ENCODE data around the gene MAP2K4.

Gene MAP2K4

DNA sequence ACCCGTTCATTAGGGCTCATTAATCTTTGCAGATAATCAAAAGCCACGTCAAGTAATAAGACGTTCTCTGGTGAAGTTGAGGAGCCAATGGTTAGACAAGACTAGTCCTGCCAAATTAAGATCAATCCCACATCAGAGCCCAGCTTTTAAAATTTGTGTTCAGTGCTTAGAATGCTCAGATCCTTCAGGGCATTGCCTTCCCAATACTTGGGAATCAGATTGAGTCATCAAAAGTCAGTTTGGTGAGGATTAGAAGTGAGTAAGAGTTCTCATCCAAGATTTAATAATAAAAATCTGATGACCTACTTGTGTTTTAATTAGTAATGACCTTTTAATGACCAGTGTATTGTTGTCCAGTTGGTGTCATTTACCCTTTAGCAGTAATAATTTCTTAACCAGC lies 19.8 kb downstream of the MAP2K4 start:
- no peak for FAIRE-seq

DNA sequence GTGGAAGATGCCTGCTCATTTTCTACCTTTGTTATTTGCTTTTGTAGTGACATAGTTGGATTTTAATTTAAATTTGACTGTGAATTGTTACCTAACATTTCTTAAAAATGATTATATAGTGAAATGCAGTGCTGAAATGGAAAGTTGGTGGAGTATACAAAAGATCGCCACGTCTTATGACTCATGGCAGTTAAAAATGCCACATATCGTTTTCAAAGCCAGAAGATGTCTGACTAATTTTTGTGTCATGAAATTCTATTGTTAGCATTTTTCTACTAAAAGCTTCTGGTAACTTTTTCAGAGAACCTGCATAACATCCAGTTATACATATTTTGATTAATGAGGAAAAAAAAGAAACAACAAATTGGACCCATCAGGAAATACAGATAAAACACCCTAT lies 20.6 kb downstream of the MAP2K4 start:
- no peak for FAIRE-seq

DNA sequence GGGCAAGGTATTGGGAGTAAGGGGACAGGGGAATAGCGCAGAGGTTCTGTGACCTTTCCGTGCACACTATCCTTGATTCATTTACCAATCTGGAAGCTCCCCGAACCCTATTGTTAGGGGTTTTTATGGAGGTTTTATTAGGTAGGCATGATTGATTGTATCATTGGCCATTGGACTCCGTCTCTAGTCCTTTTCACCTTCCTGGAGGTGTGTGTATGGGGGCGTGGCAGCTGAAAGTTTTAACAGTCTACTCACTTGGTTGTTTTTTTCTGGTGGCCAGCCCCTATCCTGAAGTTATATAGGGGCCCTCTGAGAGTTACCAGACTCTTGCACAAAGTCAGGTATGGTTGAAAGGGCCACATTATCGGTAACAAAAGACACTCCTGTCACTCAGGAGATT lies 23.0 kb downstream of the MAP2K4 start:
- no peak for FAIRE-seq

DNA sequence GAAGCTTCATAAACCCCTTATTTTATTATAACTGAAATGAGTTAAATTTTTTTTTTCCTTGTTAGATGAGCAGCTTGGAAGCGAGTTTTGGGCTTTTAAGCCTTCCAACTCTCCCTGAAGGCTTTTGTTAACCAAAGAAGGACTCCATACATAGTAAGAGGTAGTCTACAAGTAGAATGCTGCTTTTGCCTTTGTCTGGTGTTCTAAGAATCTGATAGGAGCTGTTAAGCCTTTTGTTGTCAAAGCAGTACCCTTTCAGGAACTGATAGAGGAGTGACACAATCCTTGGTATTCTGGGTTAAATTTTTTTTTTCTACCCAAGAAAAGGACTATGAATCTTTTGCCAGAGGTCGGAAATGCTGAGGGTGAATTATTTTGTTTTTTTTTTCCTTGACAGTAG lies 26.1 kb downstream of the MAP2K4 start:
- no peak for FAIRE-seq

DNA sequence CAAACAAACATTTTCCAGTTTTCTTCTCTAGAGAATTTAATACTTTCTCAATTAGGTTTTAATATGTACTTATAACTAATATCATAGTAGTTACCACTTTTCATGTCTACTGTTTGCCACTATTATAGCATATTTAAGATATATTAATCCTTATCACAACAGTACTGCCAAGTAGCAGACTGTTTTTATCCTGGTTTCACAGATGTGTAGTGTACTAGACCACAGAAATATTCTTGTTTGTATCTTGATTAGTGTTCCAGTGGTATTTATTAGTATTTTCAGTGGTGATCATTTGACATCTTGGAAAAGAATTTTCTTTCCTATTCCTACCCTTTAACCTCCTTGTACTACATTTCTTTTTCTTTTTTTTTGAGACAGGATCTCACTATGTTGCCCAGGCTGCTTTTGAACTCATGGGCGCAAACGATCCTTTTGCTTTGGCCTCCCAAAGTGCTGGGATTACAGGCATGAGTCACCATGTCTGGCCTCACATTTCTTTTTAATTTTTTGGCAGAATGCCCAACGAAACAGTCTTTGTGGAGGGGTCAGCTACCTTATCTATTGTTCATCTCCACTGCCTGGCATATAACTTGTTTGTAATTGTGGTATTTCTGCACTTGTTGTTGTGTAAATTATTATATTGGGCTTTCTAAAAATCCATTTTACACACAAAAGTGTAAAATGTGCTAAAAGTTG lies 27.2 kb downstream of the MAP2K4 start:
- no peak for FAIRE-seq

DNA sequence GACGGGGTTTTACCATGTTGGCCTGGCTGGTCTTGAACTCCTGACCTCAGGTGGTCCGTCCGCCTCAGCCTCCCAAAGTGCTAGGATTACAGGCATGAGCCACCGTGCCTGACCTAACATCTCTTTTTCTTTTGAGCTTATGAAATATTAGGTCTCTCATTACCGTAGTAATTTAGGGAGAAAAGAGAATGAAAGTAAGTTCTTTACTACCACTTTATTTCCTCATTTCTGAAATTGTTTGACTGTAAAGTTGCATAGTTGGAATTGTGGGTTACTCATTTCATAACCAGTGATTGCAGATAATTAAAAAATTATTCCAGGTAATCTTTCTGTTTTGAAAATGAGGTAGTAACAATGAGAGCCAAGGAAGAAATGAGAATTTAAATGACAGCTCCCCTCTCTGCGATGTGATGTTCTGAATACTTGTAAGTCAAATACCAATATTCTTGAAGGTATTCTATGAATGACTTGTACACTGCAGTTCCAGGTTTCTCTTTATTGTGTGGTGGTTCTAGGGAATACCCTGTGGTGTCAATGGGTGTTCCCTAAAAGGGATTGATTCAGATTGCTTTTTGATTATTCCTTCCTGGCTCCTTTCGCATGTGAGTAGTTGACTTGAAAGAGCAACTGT lies 28.3 kb downstream of the MAP2K4 start:
- FAIRE-seq = no peak

DNA sequence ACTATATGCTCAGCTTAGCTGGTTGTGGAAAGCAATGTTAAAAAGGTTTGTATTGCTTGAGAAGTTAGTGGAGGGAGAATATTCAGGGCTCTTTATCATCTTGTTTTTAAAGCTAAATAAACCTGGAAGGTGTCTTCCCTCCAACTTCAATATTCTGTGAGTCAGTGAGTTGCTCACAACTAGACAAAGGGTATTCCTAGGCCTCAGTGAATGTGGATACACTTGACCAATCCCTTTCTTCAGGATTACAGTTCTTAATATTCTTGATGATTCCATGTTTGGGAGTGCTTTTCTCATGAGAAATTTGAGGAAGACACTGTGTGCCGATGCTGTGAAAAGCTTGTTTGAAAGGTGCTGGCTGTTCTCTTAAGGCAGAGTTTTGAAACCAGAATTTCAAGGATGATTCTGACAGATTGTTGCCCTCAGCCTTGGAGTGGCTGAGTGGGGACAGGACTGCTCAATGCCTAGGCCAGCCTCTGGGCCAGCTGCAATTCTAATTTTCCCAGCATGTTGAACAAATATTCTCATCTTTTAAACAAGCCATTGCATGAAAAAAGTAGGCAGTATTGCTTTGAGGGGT lies 30.1 kb downstream of the MAP2K4 start:
- no peak for FAIRE-seq

DNA sequence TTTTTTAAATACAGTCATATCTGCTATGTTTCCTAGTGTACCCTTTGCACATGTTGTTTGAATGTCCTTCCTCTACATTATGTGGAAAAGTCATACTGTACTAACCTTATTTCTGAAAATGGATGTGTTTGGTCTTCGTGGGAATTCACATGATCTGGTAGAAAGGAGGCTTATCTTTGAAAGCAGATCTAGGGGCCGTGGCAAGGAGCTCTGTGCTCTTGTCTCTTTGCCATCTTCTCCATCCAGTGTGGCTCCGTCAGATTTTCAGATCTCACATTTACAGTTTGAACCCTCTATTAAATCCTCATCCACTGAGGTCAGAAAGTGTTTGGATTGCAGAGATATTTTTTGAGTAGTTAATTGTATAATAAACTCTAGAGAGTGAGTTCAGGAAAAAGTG lies 32.9 kb downstream of the MAP2K4 start:
- no peak for FAIRE-seq

DNA sequence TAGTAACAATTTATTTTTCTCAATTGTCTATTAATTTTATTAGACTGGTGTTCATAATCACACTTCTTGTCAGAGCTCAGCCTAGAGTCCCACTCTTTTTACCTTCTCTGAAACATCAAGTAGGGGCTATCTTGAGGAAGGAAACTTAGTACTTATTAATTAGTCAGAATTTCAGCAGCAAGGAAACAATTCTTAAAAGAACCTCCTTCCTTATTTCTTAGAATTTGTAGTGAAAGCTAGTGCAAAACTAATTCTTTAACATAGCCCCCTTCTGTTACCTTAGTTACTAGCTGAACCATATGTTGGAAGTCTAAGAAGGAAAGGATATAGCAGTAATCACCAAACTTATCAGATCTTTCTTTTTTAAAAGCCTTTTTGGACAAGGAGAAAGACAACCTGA lies 35.2 kb downstream of the MAP2K4 start:
- no peak for FAIRE-seq

DNA sequence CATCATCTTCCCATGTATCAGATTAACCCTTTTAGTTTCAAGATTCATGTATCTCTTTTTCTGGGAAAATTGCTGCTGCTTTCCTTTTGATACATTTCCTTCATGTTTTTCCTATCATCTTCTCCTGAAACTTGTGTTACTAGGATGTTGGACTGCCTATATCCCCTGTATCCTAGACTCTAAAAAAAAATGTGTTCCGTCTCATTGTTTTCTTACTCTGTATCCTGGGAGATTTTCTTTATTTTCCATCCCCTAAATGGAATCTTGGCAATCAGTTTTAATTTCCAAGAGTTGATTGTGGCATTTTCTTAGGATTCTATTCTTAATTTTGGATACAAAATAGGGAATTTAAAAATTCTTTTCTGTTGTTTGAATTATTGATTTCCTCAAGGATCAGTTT lies 36.8 kb downstream of the MAP2K4 start:
- FAIRE-seq = no peak

DNA sequence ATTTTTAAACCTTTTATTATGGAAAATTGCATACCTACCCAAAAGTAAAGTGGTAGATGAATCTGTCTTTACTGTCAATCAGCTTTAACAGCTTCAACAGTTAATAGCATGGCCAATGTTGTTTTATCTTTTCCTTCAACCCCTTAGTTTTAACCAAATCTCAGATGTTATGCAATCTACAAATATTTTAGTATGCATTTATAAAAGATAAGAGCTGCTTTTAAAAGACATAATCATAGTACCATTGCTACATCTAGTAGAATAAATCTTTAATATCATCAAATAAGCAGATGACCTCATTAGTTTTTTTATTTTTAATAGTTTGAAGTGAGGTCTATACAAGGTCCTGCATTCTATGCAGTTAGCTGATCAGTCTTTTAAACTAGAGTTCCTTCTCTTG lies 37.9 kb downstream of the MAP2K4 start:
- FAIRE-seq = no peak

DNA sequence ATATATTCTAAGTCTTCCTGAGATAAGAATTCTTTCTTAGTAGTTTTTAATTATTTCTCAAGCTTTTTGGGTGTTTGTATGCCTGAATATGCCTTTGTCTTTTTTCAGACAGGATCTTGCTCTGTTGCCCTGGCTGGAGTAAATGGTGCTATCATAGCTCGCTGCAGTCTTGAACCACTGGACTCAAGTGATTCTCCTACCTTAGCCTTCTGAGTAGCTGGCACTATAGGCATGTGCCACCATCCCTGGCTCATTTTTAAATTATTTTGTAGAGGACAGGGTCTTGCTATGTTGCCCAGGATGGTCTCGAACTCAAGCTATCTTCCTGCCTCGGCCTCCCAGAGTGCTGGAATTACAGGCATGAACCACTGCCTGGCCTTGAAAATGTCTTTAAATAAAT lies 41.6 kb downstream of the MAP2K4 start:
- no peak for FAIRE-seq

DNA sequence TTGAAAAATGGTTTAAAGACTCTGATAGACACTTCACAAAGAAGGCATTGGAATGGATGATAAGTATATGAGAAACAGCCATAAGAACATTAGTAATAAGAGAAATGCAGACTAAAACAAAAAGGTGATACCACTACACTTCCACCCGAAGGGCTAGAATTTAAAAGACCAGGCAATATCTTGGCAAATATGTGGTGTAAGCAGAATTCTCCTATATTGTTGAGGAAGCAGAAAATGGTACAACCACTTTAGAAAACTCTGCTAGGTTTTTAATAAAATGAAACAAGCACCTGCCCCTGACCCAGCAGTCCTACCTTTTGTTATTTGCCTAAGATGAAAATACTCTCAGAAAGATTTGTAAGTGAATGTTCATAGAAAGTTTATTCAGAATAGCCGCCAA lies 43.7 kb downstream of the MAP2K4 start:
- no peak for FAIRE-seq

DNA sequence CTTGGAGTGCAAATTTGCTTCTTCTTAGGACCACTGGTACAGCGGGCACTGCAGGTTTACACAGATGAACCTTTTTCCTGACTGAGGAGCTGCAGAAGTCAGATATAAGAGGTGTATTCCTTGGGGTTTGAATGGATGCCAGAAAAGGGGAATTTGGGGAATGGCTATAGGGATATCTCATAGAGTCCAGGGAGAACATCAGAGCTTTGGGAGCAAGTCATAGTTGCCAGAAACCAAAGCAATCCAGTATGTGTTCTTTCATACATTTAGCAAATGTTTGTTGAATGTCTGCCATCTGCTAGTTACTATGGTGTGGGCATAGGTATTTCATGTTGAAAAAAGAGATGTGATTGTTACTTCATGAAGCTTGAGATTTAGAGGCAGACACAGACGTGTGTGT lies 46.8 kb downstream of the MAP2K4 start:
- FAIRE-seq = no peak

DNA sequence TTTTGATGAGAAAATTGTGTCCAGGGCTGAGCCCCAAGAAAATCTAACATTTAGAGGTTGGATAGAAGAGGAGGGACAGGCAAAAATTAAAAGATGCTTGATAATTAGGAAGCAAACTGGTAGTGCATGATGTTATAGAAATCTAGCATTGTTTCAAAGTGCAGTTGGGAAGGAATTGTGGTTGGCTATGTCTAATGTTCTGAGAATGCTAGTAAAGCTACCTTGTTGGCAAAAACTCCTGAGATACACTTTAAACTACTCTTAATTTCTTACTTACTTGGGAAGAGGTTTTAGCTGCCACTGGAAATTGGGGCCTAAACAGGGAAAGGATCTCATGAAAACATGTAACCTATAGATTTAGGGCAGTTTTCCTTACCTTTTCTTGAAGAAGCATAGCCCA lies 48.3 kb downstream of the MAP2K4 start:
- FAIRE-seq = no peak

DNA sequence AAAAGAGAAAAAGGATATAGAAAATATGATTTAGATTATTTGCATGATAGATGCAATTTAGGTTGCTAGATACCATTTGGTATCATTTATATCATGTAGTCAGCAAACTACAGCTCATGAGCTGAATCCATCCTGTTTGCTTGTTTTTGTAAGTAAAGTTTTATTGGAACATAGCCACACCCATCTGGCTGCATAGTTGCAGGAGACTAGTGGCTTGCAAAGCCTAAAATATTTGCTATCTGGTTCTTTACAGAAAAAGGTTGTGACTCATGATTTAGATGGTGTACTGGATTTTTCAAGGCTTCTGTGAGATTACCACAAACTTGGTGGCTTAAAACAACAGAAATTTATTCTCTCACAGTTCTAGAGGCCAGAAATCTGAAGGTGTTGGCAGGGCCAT lies 49.9 kb downstream of the MAP2K4 start:
- FAIRE-seq = no peak

DNA sequence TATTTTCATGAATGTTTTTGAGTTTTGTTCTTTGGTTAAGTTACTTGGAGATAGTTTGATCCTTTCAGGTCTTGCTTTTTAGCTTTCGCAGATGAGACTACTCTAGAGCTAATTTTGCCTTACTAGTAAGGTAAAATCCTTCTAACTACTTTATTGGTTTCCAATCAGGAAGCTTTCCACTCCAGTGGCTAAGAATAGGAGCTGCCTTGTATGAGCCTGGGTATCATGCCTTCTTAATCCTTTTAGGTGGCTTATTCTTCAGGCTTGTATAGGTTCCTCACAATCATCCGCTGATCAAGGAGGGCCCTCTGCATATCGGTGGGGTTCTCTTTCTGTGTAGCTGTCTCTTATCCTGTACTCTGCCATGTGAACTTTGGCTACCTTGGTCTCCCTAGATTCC lies 53.7 kb downstream of the MAP2K4 start:
- FAIRE-seq = no peak

DNA sequence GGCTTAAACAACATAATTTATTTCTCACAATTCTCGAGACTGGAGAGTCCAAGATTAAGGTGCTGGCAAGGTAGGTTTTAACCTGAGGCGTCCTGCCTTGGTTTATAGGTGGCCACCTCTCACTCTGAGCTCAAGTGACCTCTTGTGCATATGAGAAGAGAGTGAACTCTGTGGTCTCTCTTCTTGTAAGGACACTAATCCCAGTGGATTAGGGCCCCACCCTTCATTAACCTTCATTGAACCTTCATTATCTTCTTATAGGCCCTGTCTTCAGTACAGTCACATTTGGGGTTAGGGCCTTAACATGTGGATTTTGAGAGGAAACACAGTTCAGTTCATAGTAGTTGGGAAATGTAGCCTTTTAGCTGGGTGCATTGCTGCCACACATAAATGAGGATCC lies 57.1 kb downstream of the MAP2K4 start:
- FAIRE-seq = no peak

DNA sequence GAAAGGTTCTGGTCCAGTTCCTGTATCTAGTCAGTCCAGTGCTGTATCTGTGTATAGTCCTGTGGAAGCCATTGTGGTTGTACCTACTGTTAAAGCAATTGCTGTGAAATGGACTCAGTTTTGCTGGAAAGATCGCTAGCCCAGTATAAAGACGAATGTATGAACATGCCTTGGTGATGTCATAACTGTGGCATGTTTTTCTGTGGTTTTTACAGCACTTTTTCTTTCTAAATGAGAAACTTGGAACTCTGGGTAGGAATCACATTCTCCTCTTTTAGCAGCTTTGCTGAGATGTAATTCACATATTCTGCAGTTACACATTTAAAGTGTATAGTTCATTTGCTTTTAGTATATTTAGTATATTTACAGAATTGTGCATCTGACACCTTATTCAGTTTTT lies 58.1 kb downstream of the MAP2K4 start:
- FAIRE-seq = no peak

DNA sequence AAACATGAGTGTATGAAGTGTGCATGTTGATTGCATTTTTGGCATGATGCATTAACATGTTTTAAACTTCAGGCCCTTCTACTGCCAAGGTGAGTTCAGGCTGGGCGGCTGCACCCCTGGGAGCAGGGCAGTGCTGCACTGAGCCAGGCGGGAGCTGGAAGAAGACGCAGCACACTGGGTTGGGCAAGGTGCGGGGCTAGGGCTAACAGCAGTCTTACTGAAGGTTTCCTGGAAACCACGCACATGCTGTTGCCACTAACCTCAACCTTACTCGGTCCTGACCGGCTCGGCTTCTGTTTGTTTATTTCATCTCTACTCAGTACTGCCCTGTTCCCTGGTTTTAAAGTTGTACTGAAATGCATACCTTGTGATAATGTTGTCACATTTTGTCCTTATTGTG lies 61.0 kb downstream of the MAP2K4 start:
- no peak for FAIRE-seq

DNA sequence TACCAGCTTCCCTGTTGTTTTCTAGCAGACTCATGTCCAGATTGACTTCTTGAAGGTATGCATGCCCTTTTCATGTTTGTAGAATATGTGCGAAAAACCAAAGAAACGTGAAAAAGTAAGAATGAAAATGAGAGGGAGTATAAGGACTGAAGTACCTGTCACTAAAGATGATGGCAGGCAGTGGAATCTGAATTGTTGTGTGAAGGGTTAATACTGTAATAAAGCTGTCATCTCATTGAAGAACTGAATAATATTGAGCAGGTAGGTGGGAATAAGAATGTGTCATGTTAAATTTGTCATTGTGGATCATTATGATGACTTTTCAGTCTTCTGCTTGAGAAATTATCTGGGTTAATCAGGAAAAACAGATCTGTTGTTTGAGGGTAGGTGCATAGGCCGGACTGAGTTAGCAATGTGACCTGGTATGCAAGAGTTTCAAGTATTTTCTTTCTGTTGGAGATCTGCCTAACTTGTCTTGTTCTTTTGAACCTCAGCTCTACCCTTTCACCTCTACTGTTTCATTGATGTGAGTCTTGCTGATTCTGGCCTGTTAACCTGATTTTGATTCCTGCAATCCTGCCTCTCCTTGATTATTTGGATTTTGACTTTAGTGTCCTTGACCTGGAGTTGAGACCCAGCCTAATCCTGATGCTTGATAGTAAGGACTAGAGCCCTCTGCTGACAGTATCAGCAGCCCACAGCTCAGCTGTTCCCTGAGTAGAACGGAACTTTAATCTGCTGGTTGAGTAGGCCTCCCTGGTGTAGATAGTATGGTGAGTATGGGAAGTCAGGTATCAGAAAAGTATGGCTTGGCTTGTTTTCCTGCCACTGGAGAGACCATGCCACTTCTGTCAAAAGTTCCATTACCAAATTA lies 64.6 kb downstream of the MAP2K4 start:
- FAIRE-seq = no peak

DNA sequence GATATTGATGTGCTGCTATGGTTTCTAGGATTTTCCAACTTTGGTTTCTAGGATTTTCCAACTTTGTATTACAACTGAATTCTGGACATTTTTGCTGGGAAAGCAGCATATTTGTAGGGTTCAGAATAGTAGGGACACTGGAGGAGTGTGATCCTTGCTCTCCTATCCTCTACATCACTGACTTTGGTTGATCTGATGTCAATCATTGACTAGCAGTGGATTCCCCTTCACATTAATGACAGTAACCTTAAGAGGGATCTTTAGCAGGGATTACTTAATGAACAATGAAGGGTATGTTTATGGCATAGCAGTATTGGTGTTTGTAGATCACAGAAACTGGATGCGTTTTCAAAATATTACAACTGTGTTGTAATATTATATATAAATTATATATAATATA lies 67.4 kb downstream of the MAP2K4 start:
- FAIRE-seq = no peak

DNA sequence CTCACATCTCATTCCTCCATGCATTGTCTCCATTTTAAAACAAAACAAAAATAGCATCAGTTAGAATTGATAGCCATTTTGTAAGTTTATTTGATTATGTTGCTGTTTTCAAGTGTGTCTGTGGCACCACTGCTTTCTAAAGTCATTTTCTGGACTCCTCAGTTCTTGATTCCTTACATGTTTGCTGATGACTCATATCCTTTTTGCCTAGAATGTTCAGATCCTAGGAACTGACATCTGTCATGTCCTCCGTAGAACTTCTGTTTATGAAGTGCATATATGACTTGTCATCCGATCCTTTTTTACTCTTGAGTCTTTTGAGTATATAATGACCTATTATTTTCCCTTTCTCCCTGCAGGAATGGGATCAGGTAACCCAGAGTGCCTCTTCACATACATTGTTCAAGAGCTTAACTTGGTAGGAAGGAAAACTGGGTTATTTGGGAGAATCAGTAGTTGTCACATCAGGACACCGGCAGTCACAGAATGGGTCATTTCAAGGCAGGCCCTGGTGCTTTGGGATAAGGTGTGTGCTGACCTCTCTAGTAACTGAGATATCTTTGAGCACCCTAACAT lies 69.2 kb downstream of the MAP2K4 start:
- FAIRE-seq = no peak

Data from endometrium (tissue), 2 donors.